HEK293T (cell line): ENCODE results near the gene TBX2.
"Not testable (repeated sequence)": the region's sequence is repeated elsewhere in the genome, so short reads cannot be mapped to it uniquely, and the experiment has no call there.

Experiments used
- CTCF ChIA-PET: fragments of 350-600 bp; formaldehyde crosslinking; extraction: SDS; loops from one replicate; lab custom pipeline; 2021; ENCODE audit warnings: antibody characterized with exemption, inconsistent platforms; lab: Yijun Ruan, JAX
- POLR2A ChIA-PET: fragments of 350-600 bp; formaldehyde crosslinking; extraction: SDS; loops from one replicate; lab custom pipeline; 2020; ENCODE audit warnings: antibody characterized with exemption, inconsistent platforms; lab: Yijun Ruan, JAX
- DNase-seq: peaks from one replicate; pipeline ENCODE4 v3.0.0; 2012; ENCODE audit warnings: mixed read lengths; ENCODE audit errors: extremely low spot score
- ARNT ChIP-seq: fragments of 450-650 bp; IDR thresholded peaks from 2 replicates; pipeline ENCODE4 v1.6.1; 2017; ENCODE audit warnings: mild to moderate bottlenecking
- BHLHE40 ChIP-seq: fragments of 450-650 bp; IDR thresholded peaks from 2 replicates; pipeline ENCODE4 v1.6.1; 2016; ENCODE audit warnings: mild to moderate bottlenecking, moderate library complexity, borderline replicate concordance
- CTBP1 ChIP-seq: fragments of 450-650 bp; IDR thresholded peaks from 2 replicates; pipeline ENCODE4 v1.6.1; 2016; ENCODE audit warnings: borderline replicate concordance
- ELF4 ChIP-seq: fragments of 450-650 bp; IDR thresholded peaks from 2 replicates; pipeline ENCODE4 v1.6.1; 2017; ENCODE audit warnings: antibody characterized with exemption
- FOXA1 ChIP-seq: fragments of 450-650 bp; IDR thresholded peaks from 2 replicates; pipeline ENCODE4 v1.6.1; 2016; ENCODE audit warnings: mild to moderate bottlenecking
- FOXK2 ChIP-seq: fragments of 450-650 bp; IDR thresholded peaks from 2 replicates; pipeline ENCODE4 v1.6.1; 2016; ENCODE audit warnings: mild to moderate bottlenecking
- FOXM1 ChIP-seq: fragments of 450-650 bp; IDR thresholded peaks from 2 replicates; pipeline ENCODE4 v1.6.1; 2017; ENCODE audit warnings: mild to moderate bottlenecking, borderline replicate concordance
- HDGF ChIP-seq: fragments of 450-650 bp; IDR thresholded peaks from 2 replicates; pipeline ENCODE4 v1.6.1; 2017; ENCODE audit warnings: antibody characterized with exemption, borderline replicate concordance
- L3MBTL2 ChIP-seq: fragments of 450-650 bp; conservative IDR thresholded peaks from 2 replicates; pipeline ENCODE4 v1.6.1; 2016; ENCODE audit warnings: mild to moderate bottlenecking
- LEF1 ChIP-seq: fragments of 450-650 bp; IDR thresholded peaks from 2 replicates; pipeline ENCODE4 v1.6.1; 2017; ENCODE audit warnings: mild to moderate bottlenecking, borderline replicate concordance
- NFRKB ChIP-seq: fragments of 450-650 bp; IDR thresholded peaks from 2 replicates; pipeline ENCODE4 v1.6.1; 2016; ENCODE audit warnings: mild to moderate bottlenecking, moderate library complexity
- SP1 ChIP-seq: fragments of 450-650 bp; IDR thresholded peaks from 2 replicates; pipeline ENCODE4 v1.6.1; 2017
- SUZ12 ChIP-seq: fragments of 450-650 bp; IDR thresholded peaks from 2 replicates; pipeline ENCODE4 v1.6.1; 2016; ENCODE audit warnings: mild to moderate bottlenecking
- TARDBP ChIP-seq: fragments of 450-650 bp; IDR thresholded peaks from 2 replicates; pipeline ENCODE4 v1.6.1; 2016
- ZNF384 ChIP-seq: fragments of 450-650 bp; IDR thresholded peaks from 2 replicates; pipeline ENCODE4 v1.6.1; 2016
- TF ChIP-seq, protein P1 (sequence below): fragments of 450-650 bp; IDR thresholded peaks from 2 replicates; pipeline ENCODE4 v1.6.1; 2016

Gene TBX2

DNA sequence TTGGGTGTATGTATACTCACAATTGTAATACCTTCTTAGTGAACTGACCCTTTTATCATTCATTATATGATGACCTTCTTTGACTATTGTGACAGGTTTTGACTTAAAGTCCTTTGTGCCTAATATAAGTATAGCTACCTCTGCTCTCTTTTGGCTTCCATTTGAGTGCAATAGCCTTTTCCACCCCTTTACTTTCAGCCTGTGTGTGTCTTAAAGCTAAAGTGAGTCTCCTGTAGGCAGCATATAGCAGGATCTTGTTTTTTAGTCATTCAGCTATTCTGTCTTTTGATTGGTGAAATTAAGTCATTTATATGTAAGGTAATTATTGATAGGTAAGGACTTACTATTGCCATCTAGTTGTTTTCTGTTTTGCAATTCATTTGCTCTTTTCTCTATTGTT is 36.6 kb downstream of the TBX2 start:
- CTCF ChIA-PET: no interaction called here
- TF ChIP-seq SUZ12: no peak
- TF ChIP-seq ARNT: no peak
- TF ChIP-seq ZNF384: no peak

DNA sequence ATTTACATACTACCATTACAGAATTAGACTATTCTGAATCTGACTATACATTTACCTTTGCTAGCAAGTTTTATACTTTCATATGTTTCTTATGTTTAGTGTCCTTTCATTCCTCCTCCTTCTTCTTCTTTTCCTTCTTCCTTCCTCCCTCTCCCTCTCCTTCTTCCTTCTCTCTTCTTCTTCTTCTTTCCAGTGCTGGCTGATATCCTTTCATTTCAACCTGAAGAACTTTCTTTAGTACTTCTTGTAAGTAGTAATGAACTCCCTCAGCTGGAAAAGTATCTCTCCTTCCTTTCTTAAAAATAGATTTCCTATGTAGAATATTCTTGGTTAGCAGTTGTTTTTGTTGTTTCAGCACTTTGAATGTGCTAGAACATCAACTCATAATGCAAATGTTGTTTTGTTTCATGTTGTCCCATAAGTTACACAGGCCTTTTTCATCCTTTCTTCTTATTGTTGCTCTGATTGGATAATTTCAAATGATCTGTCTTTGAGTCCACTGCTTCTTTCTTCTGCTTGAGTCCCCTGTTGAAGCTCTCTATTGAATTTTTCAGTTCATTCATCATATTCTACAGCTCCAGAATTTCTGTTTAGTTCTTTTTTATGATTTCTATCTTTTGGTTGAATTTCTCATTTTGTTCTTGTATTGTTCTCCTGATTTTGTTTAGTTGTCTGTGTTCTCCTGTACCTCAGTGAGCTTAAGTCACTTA is 37.5 kb downstream of the TBX2 start:
- TF ChIP-seq TARDBP (no peak), SUZ12 (no peak), HDGF (no peak), BHLHE40 (no peak), ARNT (no peak), FOXM1 (no peak), FOXA1 (no peak), NFRKB (no peak), ZNF384 (no peak), FOXK2 (no peak), LEF1 (no peak), ELF4 (no peak), CTBP1 (no peak), SP1 (no peak), L3MBTL2 (no peak)
- TF ChIP-seq, protein P1, sequence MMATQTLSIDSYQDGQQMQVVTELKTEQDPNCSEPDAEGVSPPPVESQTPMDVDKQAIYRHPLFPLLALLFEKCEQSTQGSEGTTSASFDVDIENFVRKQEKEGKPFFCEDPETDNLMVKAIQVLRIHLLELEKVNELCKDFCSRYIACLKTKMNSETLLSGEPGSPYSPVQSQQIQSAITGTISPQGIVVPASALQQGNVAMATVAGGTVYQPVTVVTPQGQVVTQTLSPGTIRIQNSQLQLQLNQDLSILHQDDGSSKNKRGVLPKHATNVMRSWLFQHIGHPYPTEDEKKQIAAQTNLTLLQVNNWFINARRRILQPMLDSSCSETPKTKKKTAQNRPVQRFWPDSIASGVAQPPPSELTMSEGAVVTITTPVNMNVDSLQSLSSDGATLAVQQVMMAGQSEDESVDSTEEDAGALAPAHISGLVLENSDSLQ: no peak
- DNase-seq: no peak
- ChIA-PET POLR2A (no interaction called here), CTCF (interaction anchor here (1.1 kb wide), 1 partner anchor 10 kb away, joined by 3 read pairs; no protein-coding TSS in a partner anchor)

More for the DNA sequence above, 36.6 kb downstream of the TBX2 start:
- POLR2A ChIA-PET: no interaction called here
- DNase-seq: no peak

DNA sequence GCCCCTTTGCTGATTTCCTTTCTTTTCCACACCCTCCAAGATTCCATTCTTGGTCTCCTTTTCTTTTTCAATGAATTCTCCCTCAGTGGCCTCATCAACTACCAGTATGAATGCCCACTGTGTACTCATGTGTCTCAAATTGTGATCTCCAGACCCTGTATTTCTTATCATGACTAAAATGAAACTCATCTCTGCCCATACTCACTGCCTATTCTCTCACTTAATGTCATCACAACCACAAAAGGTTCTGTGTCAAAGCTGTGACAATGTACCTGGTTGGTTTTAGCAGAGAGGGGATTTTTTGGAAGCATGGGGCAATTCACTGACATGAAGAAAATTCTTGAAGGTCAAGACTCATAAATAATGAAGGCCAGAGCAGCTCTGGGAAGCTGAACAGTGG is 41.1 kb downstream of the TBX2 start:
- POLR2A ChIA-PET: no interaction called here
- no peak for TF ChIP-seq BHLHE40
- no peak for TF ChIP-seq ARNT
- TF ChIP-seq LEF1: no peak
- TF ChIP-seq, protein P1: no peak
- TF ChIP-seq FOXK2: no peak
- no peak for TF ChIP-seq TARDBP
- no peak for TF ChIP-seq HDGF
- TF ChIP-seq L3MBTL2: no peak
- CTCF ChIA-PET: no interaction called here
- no peak for DNase-seq

DNA sequence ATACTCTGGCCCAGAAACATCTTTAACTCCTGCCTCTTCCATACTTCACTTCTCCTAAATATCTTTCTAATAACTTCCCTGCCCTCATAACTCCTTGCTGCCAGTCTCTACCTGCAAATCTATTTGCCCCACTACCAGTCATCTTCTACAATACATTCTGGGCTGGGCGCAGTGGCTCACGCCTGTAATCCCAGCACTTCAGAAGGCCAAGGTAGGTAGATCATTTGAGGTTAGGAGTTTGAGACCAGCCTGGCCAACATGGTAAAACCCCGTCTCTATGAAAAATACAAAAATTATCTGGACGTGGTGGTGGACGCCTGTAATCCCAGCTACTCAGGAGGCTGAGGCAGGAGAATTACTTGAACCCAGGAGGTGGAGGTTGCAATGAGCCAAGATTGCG is 41.9 kb downstream of the TBX2 start:
- POLR2A ChIA-PET, CTCF ChIA-PET: not testable (repeated sequence)

DNA sequence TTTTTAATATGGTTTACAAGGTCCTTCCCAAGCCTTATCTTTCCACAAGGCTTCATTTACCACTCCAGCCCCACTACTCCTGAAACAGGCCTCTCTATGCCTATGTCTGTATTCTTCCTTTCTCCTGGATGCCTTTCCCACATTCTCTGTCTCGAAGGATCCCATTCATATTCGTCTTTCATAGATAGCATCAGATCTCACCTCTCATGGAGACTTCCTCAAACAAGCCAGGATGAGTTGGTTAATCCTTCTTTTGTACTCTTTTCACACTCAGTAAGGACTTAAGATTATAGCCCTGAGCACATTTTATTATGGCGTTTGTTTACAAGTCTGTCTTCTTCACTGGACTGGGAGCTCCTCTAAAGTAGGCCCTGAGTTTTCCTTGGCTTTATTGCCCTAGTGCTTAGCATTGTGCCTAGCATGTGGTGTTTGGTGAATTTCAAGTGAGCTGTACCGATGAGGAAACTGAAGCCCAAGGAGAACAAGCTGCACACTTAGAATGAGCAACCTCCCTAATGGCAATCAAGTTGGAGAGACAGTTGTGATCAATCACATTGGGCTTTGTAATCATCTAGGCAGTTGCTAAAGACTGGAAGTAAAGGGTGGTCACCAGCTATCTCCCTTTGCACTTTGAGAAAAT is 42.6 kb downstream of the TBX2 start:
- no peak for DNase-seq
- ChIA-PET POLR2A (no interaction called here), CTCF (no interaction called here)
- TF ChIP-seq LEF1 (no peak), HDGF (no peak), TARDBP (no peak), CTBP1 (no peak), ELF4 (no peak), FOXM1 (no peak), L3MBTL2 (no peak)

More for the DNA sequence above, 41.9 kb downstream of the TBX2 start:
- DNase-seq: not testable (repeated sequence)

DNA sequence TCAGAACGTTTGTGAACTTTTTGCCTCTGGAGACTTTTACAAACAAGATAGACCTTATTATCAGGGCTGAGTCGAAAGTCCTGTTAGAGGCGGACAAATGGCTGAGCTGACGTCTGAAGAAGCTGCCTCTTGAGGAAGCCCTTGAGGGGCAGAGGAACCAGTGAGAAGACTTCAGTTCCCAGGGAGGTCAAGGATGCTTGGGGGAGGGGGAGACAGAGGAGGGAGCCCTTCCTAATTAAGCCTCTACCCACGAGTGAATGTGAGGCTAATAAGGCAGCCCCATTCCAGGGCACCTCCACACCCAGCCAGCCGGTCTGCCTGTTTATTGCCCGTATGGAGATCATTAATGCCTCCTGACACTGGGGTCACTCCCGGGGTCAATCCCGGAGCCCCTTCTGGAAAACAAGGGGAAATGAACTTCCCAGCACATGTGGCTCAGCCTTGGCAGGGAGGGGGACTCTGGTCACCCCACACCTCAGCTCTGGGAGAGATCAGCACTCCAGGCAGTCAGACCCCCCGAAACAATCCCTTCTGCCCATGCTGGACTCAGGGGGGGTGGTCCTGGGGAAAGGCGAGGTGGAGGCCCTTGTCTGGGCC is 43.3 kb downstream of the TBX2 start:
- ChIA-PET CTCF (no interaction called here), POLR2A (no interaction called here)
- TF ChIP-seq SP1: no peak
- no peak for TF ChIP-seq LEF1
- no peak for TF ChIP-seq ZNF384
- TF ChIP-seq SUZ12: no peak
- no peak for TF ChIP-seq FOXA1
- no peak for TF ChIP-seq FOXM1
- peak; percentile 5 for DNase-seq

DNA sequence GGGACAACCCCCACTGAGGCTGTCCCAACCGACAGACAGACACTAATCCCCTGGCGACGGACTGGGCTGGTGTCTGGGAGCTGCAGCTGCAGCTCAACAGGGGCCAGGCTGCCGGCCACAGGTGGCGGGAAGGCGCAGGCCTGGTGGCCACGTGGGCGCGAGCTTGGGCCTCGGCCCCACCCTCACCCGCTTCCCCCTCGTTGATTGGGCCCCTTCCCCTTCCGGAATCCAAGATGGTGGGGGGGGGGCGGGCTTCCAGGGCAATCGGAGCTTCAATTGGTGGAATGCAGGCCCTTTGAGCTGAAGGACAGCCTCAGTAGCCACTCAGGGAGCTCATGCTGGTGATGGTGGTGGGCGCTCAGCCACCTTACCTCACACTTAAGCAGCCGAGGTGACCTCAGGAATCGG is 43.8 kb downstream of the TBX2 start:
- ChIA-PET CTCF (no interaction called here), POLR2A (no interaction called here)
- no peak for TF ChIP-seq SUZ12
- TF ChIP-seq, protein P1: peak; percentile 91
- TF ChIP-seq L3MBTL2: no peak
- DNase-seq: peak; percentile 6
